H9 (cell line): ENCODE results near the gene TATDN2. TPM values are rescaled to one million over a fixed set of nuclear protein-coding genes. Genes with fewer than 3 reads are reported as not detected.

Experiments
- DNase-seq: peaks from one replicate; pipeline ENCODE4 v3.0.0-alpha.2; 2017
- H2AFZ ChIP-seq: one replicate; pipeline ENCODE4 v1.6.1; 2013; ENCODE audit warnings: mild to moderate bottlenecking, low read length, control low read depth, moderate library complexity
- H2AK5ac ChIP-seq: 2 replicates; pipeline ENCODE4 v1.6.1; 2013; ENCODE audit warnings: low read length, control low read depth, mixed read lengths; ENCODE audit not compliant: insufficient read length
- H2BK120ac ChIP-seq: one replicate; pipeline ENCODE4 v1.6.1; 2013; ENCODE audit warnings: low read depth, mild to moderate bottlenecking, low read length, control low read depth, inconsistent platforms; ENCODE audit not compliant: poor library complexity, severe bottlenecking
- H2BK12ac ChIP-seq: 2 replicates; pipeline ENCODE4 v1.6.1; 2013; ENCODE audit warnings: low read length, control low read depth, mixed read lengths, low read depth; ENCODE audit not compliant: insufficient read length
- H2BK15ac ChIP-seq: 2 replicates; pipeline ENCODE4 v1.6.1; 2013; ENCODE audit warnings: low read depth, low read length, control low read depth
- H2BK20ac ChIP-seq: one replicate; pipeline ENCODE4 v1.6.1; 2013; ENCODE audit warnings: low read depth, mild to moderate bottlenecking, low read length, control low read depth, inconsistent platforms; ENCODE audit not compliant: poor library complexity, severe bottlenecking
- H2BK5ac ChIP-seq: 2 replicates; pipeline ENCODE4 v1.6.1; 2013; ENCODE audit warnings: low read length, control low read depth, mixed read lengths; ENCODE audit not compliant: insufficient read length
- H3K14ac ChIP-seq: 2 replicates; pipeline ENCODE4 v1.6.1; 2013; ENCODE audit warnings: low read length, control low read depth; ENCODE audit not compliant: insufficient read depth
- H3K18ac ChIP-seq: 2 replicates; pipeline ENCODE4 v1.6.1; 2013; ENCODE audit warnings: low read depth, mild to moderate bottlenecking, mixed read lengths, low read length, control low read depth; ENCODE audit not compliant: insufficient read length
- H3K23ac ChIP-seq: 2 replicates; pipeline ENCODE4 v1.6.1; 2013; ENCODE audit warnings: low read length, control low read depth, mixed read lengths, low read depth; ENCODE audit not compliant: insufficient read length
- H3K23me2 ChIP-seq: 2 replicates; pipeline ENCODE4 v1.6.1; 2013; ENCODE audit warnings: low read depth, mild to moderate bottlenecking, mixed read lengths, low read length, control low read depth; ENCODE audit not compliant: insufficient read length, poor library complexity, severe bottlenecking
- H3K27ac ChIP-seq: 2 replicates; pipeline ENCODE4 v1.5.1; 2013; ENCODE audit warnings: low read length, control low read depth, mixed read lengths, low read depth; ENCODE audit not compliant: insufficient read length
- H3K27me3 ChIP-seq: 2 replicates; pipeline ENCODE4 v1.6.1; 2013; ENCODE audit warnings: low read length, control low read depth, inconsistent platforms; ENCODE audit not compliant: insufficient read depth
- H3K4ac ChIP-seq: 2 replicates; pipeline ENCODE4 v1.6.1; 2013; ENCODE audit warnings: low read depth, mild to moderate bottlenecking, control low read depth, inconsistent platforms, low read length, moderate library complexity
- H3K4me1 ChIP-seq: 2 replicates; pipeline ENCODE4 v1.6.1; 2013; ENCODE audit warnings: low read length, control low read depth, inconsistent platforms; ENCODE audit not compliant: insufficient read depth
- H3K4me2 ChIP-seq: 2 replicates; pipeline ENCODE4 v1.6.1; 2013; ENCODE audit warnings: low read length, control low read depth, mixed read lengths; ENCODE audit not compliant: insufficient read length, insufficient read depth
- H3K56ac ChIP-seq: 2 replicates; pipeline ENCODE4 v1.6.1; 2013; ENCODE audit warnings: low read depth, mild to moderate bottlenecking, mixed read lengths, low read length, control low read depth; ENCODE audit not compliant: insufficient read length
- H3K79me1 ChIP-seq: 2 replicates; pipeline ENCODE4 v1.6.1; 2013; ENCODE audit warnings: low read depth, mild to moderate bottlenecking, moderate library complexity, low read length, control low read depth, inconsistent platforms; ENCODE audit not compliant: insufficient read depth, poor library complexity, severe bottlenecking
- H3K79me2 ChIP-seq: 2 replicates; pipeline ENCODE4 v1.6.1; 2013; ENCODE audit warnings: low read length, control low read depth, inconsistent platforms; ENCODE audit not compliant: insufficient read depth
- H3K9ac ChIP-seq: 2 replicates; pipeline ENCODE4 v1.6.1; 2013; ENCODE audit warnings: low read length, control low read depth, mixed read lengths; ENCODE audit not compliant: insufficient read length; ENCODE audit errors: extremely low read depth
- H3K9me3 ChIP-seq: one replicate; pipeline ENCODE4 v1.6.1; 2013; ENCODE audit warnings: low read depth, low read length, inconsistent platforms; ENCODE audit not compliant: control insufficient read depth
- H3T11ph ChIP-seq: one replicate; pipeline ENCODE4 v1.6.1; 2013; ENCODE audit warnings: mild to moderate bottlenecking, low read length, control low read depth, inconsistent platforms
- H4K20me1 ChIP-seq: one replicate; pipeline ENCODE4 v1.6.1; 2013; ENCODE audit not compliant: control insufficient read depth, insufficient read length, insufficient read depth
- H4K5ac ChIP-seq: 2 replicates; pipeline ENCODE4 v1.6.1; 2013; ENCODE audit warnings: low read depth, mild to moderate bottlenecking, mixed read lengths, low read length, control low read depth; ENCODE audit not compliant: insufficient read length
- H4K8ac ChIP-seq: replicated peaks from 2 replicates; pipeline ENCODE4 v1.6.1; 2013; ENCODE audit warnings: low read length, control low read depth, mixed read lengths, low read depth; ENCODE audit not compliant: insufficient read length
- H4K91ac ChIP-seq: 2 replicates; pipeline ENCODE4 v1.6.1; 2013; ENCODE audit warnings: low read depth, mild to moderate bottlenecking, moderate library complexity, mixed read lengths, low read length, control low read depth; ENCODE audit not compliant: insufficient read length
- H3K27ac Mint-ChIP-seq, 3 experiments: 2 replicates in 2 of 3; 3 replicates in 1 of 3; pipeline ENCODE4 v1.8.0; 2020 to 2021; ENCODE audit warnings: mixed read lengths in 3 of 3, mild to moderate bottlenecking in 1 of 3, moderate library complexity in 1 of 3
- H3K27me3 Mint-ChIP-seq: 2 replicates; pipeline ENCODE4 v1.8.0; 2021; ENCODE audit warnings: low read depth, mild to moderate bottlenecking, moderate library complexity, mixed read lengths
- H3K36me3 Mint-ChIP-seq, 3 experiments: 2 replicates in 2 of 3; 3 replicates in 1 of 3; pipeline ENCODE4 v1.8.0; 2020 to 2021; ENCODE audit warnings: low read depth in 3 of 3, mixed read lengths in 3 of 3; ENCODE audit not compliant: insufficient read depth in 1 of 3
- H3K4me1 Mint-ChIP-seq, 2 experiments: 2 replicates each; pipeline ENCODE4 v1.8.0; 2020; ENCODE audit warnings: mixed read lengths in 2 of 2
- H3K4me3 Mint-ChIP-seq, 2 experiments: 2 replicates in 1 of 2; 3 replicates in 1 of 2; pipeline ENCODE4 v1.8.0; 2020 to 2021; ENCODE audit warnings: mild to moderate bottlenecking in 2 of 2, mixed read lengths in 2 of 2, moderate library complexity in 1 of 2
- H3K9me3 Mint-ChIP-seq, 2 experiments: 2 replicates in 1 of 2; 3 replicates in 1 of 2; pipeline ENCODE4 v1.8.0; 2020; ENCODE audit warnings: mild to moderate bottlenecking in 2 of 2, mixed read lengths in 2 of 2, moderate library complexity in 1 of 2
- WGBS: extraction: QIAGEN DNeasy Blood & Tissue Kit; methylation state at CpG from one replicate; pipeline ENCODE4 v1.1.7; 2013; ENCODE audit warnings: missing lambda C conversion rate, low lambda C conversion rate, mixed read lengths; ENCODE audit not compliant: insufficient read length; ENCODE audit errors: extremely low coverage; 5-methylcytosine and 5-hydroxymethylcytosine counted together
- total RNA-seq: library from RNA; stranded (reverse); gene quantifications from 2 replicates; pipeline ENCODE4 v1.2.1, GENCODE V29; 2021
- TF ChIP-seq, protein P1 (sequence below): fragments of 200-600 bp; sonication (generic); conservative IDR thresholded peaks from 3 replicates; pipeline ENCODE4 v1.8.0; 2021; ENCODE audit warnings: antibody characterized with exemption, mild to moderate bottlenecking

TATDN2 gene
- total RNA-seq, 1 experiment from 2014 or later, result 34.4 TPM

DNA sequence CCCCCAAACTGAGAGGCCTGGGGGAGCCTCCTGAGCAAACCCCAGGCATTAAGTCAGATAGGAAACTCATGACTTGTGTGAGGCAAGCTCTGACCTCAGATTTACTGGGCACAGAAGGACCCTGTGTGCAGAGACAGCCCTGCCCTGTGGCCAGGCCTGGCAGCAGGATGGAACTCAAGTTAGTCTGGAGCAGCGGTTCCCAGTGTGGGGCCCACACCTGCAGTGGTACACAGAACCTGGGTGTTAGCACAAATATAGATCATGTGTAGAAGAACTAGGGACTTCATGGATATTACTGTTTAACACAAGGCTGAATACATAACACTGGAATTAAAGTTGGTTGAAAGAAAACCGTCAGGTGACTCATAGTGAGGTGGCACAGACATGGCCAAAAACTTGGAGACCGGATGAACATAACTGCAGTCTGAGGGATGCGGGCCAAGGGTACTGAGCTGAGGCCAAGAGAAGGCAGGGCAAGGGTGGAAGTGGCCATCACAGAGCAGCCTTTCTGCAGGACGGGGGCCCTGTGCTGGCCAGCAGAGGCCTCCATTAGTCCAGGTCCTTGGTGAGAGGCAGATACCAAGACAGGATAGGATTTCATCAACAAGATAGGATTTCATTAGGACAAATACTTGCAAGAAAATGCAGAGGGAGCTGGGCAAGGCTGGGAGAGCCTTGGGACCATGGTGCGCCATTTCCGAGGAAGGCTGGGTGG is 42.7 kb upstream of the TATDN2 start:
- Histone ChIP-seq H3K9ac (no peak overlapping the region), H3K27ac (no peak overlapping the region), H3K79me1 (no peaks in the 10 kb centered on the region), H3K14ac (no peak overlapping the region), H4K20me1 (no peaks in the 10 kb centered on the region), H3T11ph (no peak overlapping the region), H3K23me2 (no peaks in the 10 kb centered on the region), H3K4me2 (no peak overlapping the region), H2BK15ac (no peak overlapping the region), H3K4ac (no peak overlapping the region), H3K23ac (no peak overlapping the region), H3K18ac (no peak overlapping the region), H3K9me3 (no peaks in the 10 kb centered on the region), H2AFZ (no peak overlapping the region), H4K91ac (no peak overlapping the region), H4K5ac (no peak overlapping the region), H3K79me2 (no peaks in the 10 kb centered on the region), H3K27me3 (no peaks in the 10 kb centered on the region), H2BK5ac (no peak overlapping the region), H3K4me1 (no peaks in the 10 kb centered on the region), H3K56ac (no peak overlapping the region), H2BK20ac (no peak overlapping the region), H2BK120ac (no peak overlapping the region), H2AK5ac (no peak overlapping the region), H2BK12ac (no peak overlapping the region), H4K8ac (no peak overlapping the region)
- TF ChIP-seq, protein P1, sequence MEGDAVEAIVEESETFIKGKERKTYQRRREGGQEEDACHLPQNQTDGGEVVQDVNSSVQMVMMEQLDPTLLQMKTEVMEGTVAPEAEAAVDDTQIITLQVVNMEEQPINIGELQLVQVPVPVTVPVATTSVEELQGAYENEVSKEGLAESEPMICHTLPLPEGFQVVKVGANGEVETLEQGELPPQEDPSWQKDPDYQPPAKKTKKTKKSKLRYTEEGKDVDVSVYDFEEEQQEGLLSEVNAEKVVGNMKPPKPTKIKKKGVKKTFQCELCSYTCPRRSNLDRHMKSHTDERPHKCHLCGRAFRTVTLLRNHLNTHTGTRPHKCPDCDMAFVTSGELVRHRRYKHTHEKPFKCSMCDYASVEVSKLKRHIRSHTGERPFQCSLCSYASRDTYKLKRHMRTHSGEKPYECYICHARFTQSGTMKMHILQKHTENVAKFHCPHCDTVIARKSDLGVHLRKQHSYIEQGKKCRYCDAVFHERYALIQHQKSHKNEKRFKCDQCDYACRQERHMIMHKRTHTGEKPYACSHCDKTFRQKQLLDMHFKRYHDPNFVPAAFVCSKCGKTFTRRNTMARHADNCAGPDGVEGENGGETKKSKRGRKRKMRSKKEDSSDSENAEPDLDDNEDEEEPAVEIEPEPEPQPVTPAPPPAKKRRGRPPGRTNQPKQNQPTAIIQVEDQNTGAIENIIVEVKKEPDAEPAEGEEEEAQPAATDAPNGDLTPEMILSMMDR, result no peak
- H3K27ac Mint-ChIP-seq, result peak overlapping the region in 2 of 3 experiments; percentile 31 to 79; a peak in 3 of 7 replicates
- no peak overlapping the region for H3K4me3 Mint-ChIP-seq
- H3K4me1 Mint-ChIP-seq, result no peaks in the 10 kb centered on the region
- WGBS, result no CpG with 5 or more reads among the region's 7 CpGs
- DNase-seq, result no peak
- H3K27me3 Mint-ChIP-seq, result no peaks in the 10 kb centered on the region; the same call in 1 of the 2 replicates
- no peaks in the 10 kb centered on the region; a peak in 1 of 7 replicates for H3K36me3 Mint-ChIP-seq
- H3K9me3 Mint-ChIP-seq, result no peaks in the 10 kb centered on the region
